ENCODE measurements around the gene ZNF12. TPM values are rescaled to one million over a fixed set of nuclear protein-coding genes. Genes with fewer than 3 reads are reported as not detected.

ZNF12 gene
- total RNA-seq, 4 donors from 2014 or later = 4.5 to 8.9 (median 5.3) TPM

- DNase-seq (peak in 1 of 2 donors; percentile 30), ATAC-seq (no peak)
- Histone ChIP-seq H3K9me3 (no peaks in the 10 kb centered on the region), H3K36me3 (peaks cover 0 to 44% of the 10 kb centered on the region in 2 donors), H3K4me1 (peaks cover 8 to 20% of the 10 kb centered on the region in 2 donors), H3K27me3 (no peaks in the 10 kb centered on the region), H3K4me3 (no peak overlapping the region), H3K27ac (no peak overlapping the region)
- TF ChIP-seq, protein P1, sequence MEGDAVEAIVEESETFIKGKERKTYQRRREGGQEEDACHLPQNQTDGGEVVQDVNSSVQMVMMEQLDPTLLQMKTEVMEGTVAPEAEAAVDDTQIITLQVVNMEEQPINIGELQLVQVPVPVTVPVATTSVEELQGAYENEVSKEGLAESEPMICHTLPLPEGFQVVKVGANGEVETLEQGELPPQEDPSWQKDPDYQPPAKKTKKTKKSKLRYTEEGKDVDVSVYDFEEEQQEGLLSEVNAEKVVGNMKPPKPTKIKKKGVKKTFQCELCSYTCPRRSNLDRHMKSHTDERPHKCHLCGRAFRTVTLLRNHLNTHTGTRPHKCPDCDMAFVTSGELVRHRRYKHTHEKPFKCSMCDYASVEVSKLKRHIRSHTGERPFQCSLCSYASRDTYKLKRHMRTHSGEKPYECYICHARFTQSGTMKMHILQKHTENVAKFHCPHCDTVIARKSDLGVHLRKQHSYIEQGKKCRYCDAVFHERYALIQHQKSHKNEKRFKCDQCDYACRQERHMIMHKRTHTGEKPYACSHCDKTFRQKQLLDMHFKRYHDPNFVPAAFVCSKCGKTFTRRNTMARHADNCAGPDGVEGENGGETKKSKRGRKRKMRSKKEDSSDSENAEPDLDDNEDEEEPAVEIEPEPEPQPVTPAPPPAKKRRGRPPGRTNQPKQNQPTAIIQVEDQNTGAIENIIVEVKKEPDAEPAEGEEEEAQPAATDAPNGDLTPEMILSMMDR (IDR thresholded peaks at IDR 0.05 in 4 of 5, conservative IDR thresholded peaks at IDR 0.05 in 1 of 5) = no peak
- TF ChIP-seq POLR2A (IDR thresholded peaks at IDR 0.05) = no peak
- in situ Hi-C loops (cut with MboI; ENCODE audit: low sequenced_read_pairs in 4 of 4) = no loop called here
- intact Hi-C loops (cut with DNase I; ENCODE audit: low total_unique reads) = no loop called here
Measured at GRCh38 chr7:6640246-6640721, 66.5 kb downstream of the ZNF12 start.

DNA sequence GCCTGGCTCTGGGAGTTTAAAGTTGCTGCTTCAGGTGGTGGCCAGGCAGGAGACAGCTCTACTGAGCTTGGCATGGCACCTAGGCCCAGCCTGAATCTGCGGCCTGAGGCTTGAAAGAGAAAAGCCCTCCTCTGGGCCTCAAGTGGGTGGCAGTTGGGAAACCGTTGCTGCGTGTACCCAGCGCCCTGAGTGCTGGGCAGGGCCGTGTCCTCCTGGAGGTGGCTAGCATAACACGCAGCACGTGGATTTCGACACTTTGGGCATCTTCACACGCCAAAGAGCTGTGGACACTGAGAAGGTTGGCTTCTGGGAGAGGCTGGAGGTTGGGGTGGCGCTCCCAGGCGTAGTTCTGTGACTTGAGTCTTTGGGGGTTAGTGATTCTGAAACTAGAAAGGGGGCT is 67.1 kb downstream of the ZNF12 start:
- H3K27ac ChIP-seq = no peak overlapping the region
- intact Hi-C loops (cut with DNase I; ENCODE audit: low total_unique reads) = loop anchor here (5.0 kb wide), 1 partner anchor 52 kb away; no protein-coding TSS in a partner anchor
- no peak for ATAC-seq
- in situ Hi-C loops (cut with MboI; ENCODE audit: low sequenced_read_pairs in 4 of 4) = no loop called here
- no peak for DNase-seq
- no peaks in the 10 kb centered on the region for H3K27me3 ChIP-seq
- H3K4me3 ChIP-seq = no peak overlapping the region
- peaks cover 8 to 20% of the 10 kb centered on the region in 2 donors for H3K4me1 ChIP-seq
- H3K36me3 ChIP-seq = peaks cover 0 to 38% of the 10 kb centered on the region in 2 donors
- H3K9me3 ChIP-seq = no peaks in the 10 kb centered on the region
- TF ChIP-seq, protein P1 (IDR thresholded peaks at IDR 0.05 in 4 of 5, conservative IDR thresholded peaks at IDR 0.05 in 1 of 5) = no peak
- no peak for TF ChIP-seq POLR2A (IDR thresholded peaks at IDR 0.05)

DNA sequence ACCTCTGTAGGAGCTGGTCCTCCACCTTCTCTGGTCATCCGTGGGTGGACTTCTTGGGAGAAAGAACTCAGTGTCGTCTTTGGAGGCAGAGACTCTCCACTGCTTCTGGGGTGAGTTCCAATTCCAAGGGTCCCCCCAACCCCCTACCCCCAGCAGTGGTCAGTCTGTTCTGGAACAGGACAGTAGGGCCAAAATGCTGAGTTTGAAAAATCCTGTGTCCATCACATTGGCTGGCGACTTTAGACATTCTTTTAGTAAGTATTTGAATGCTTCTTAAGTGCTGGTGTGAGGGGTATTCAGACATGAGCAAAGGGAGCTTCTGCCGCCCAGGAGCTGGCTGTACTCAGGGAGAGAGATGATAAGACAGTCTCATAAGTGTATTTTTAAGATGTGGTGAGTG is 67.7 kb downstream of the ZNF12 start:
- no peak for ATAC-seq
- Histone ChIP-seq H3K4me3 (no peak overlapping the region), H3K4me1 (peaks cover 8 to 20% of the 10 kb centered on the region in 2 donors), H3K27me3 (no peaks in the 10 kb centered on the region), H3K27ac (no peak overlapping the region), H3K9me3 (no peaks in the 10 kb centered on the region), H3K36me3 (peaks cover 0 to 32% of the 10 kb centered on the region in 2 donors)
- TF ChIP-seq, protein P1 (IDR thresholded peaks at IDR 0.05 in 4 of 5, conservative IDR thresholded peaks at IDR 0.05 in 1 of 5) = no peak
- no peak for TF ChIP-seq POLR2A (IDR thresholded peaks at IDR 0.05)
- DNase-seq = no peak
- in situ Hi-C loops (cut with MboI; ENCODE audit: low sequenced_read_pairs in 4 of 4) (no loop called here), intact Hi-C loops (cut with DNase I; ENCODE audit: low total_unique reads) (loop anchor here (5.0 kb wide), 1 partner anchor 52 kb away; no protein-coding TSS in a partner anchor)

Other genes starting within 250 kb of the ZNF12 start
- 10 to 100 TPM; 27.5 to 34.2 (median 31.8) TPM for gene KDELR2, start 222.8 kb downstream of the ZNF12 start, total RNA-seq
- gene GRID2IP, start 155.5 kb downstream of the ZNF12 start, total RNA-seq = under 1 TPM in 1 of 4 donors, not detected in 3; 0.13 TPM
- 10 to 100 TPM; 52.7 to 88.6 (median 70.5) TPM for gene ZDHHC4, start 129.5 kb downstream of the ZNF12 start, total RNA-seq
- 10 to 100 TPM; 20.1 to 30.4 (median 26.1) TPM for gene INTS15, start 116.9 kb downstream of the ZNF12 start, total RNA-seq
- 10 to 100 TPM in 3 of 4 donors, 1 to 10 TPM in 1; 9.5 to 21.6 (median 13.0) TPM for gene ZNF853, start 91.3 kb downstream of the ZNF12 start, total RNA-seq
- gene ZNF316, start 69.6 kb downstream of the ZNF12 start, total RNA-seq = 10 to 100 TPM; 11.4 to 19.1 (median 18.1) TPM
- 1 to 10 TPM in 2 of 4 donors, under 1 TPM in 2; 0.09 to 6.4 (median 1.1) TPM for gene RSPH10B2, start 47.2 kb upstream of the ZNF12 start, total RNA-seq
- gene CCZ1B, start 119.3 kb upstream of the ZNF12 start, total RNA-seq = 10 to 100 TPM in 2 of 4 donors, 1 to 10 TPM in 2; 7.6 to 23.3 (median 13.2) TPM